Keratinocyte (primary cell): Measurements from ENCODE around the gene NBPF1.

Experiments
- CTCF ChIP-seq, 3 experiments: IDR thresholded peaks in 1 of 3; conservative IDR thresholded peaks in 1 of 3; optimal IDR thresholded peaks in 1 of 3; 2 replicates in 2 of 3; 3 replicates in 1 of 3; pipeline versions ENCODE3 to v1.5.1; 2011; ENCODE audit warnings: low read length in 3 of 3, mild to moderate bottlenecking in 3 of 3, moderate library complexity in 2 of 3, control low read depth in 1 of 3, inconsistent platforms in 1 of 3; ENCODE audit not compliant: insufficient read depth in 2 of 3; ENCODE audit errors: extremely low read depth in 1 of 3
- EZH2 ChIP-seq: IDR thresholded peaks from one replicate; pipeline ENCODE4 v1.6.1; 2012; ENCODE audit warnings: inconsistent platforms, mild to moderate bottlenecking, low read length, moderate library complexity

DNA sequence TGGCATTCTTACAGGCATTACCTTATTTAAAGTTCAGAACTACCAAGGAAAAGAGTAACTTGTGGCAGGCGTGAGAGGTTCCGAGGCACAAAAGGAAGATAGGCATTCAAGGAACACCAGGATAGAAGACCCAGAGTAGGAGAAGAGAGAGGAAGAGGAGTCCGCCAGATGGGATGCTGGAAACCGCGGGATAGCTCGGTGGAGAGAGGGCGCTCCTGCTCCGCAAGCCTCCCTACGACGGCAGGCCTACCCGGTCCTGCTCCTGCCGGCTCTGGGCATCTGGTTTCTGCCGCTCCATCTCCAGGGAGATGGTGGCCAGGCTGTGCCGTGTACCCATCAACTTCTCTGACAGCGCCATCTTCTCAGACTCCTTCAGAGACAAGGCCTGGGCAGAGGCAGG lies 5.4 kb upstream of the NBPF1 start:
- TF ChIP-seq CTCF (optimal IDR thresholded peaks at IDR 0.05 in 1 of 3, IDR thresholded peaks at IDR 0.05 in 1 of 3, conservative IDR thresholded peaks at IDR 0.05 in 1 of 3; ENCODE audit: extremely low read depth in 1 of 3, insufficient read depth in 2 of 3, low read length in 3 of 3), result no peak
- TF ChIP-seq EZH2, result no peak
